HG02973 (cell line): ENCODE results near the gene WIPI1.

Experiments
- ATAC-seq: cut with Tn5 transposase; IDR thresholded peaks from one replicate; pipeline ENCODE4 v1.9.1; 2021; ENCODE audit warnings: moderate library complexity; ENCODE audit not compliant: unreplicated experiment

WIPI1 gene

DNA sequence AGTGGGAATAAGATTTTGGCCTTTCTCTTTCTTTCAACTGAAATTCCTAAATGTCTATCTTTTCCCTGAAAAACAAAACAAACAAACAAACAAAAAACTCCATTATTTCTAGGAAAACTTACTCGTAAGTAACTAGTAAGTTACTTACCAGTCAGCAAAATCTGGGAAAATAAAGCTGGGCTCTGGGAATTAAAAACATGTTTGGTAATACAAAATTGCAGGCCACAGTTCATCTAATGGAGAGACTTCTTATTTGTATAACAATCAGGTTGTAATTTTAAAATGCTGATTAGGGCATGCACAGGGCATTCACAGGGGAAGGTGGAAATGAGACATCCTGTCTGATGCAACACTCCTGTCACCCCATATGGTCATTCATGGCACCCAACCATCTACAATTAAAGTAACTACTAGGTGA, 3.8 kb upstream of the WIPI1 start:
- ATAC-seq = no peak

DNA sequence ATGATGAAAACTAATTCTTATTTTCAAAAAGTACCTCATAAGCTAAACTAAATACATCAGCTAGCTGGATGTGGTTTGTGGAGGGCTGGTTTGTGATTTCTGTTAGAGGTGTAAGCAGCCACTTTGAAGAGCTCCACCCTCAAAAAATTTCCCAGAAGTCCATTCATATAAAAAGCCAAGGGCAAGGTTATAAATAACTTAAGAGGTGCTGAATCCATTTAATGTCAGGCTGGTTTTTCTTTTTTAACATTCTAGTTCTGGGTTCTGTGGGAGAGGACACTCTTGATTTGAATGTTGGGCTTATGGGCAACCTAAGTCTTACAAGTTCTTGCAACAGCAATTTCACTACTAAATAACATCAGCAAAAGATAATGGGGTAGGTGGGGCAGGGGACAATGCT, 3.4 kb upstream of the WIPI1 start:
- no peak for ATAC-seq

DNA sequence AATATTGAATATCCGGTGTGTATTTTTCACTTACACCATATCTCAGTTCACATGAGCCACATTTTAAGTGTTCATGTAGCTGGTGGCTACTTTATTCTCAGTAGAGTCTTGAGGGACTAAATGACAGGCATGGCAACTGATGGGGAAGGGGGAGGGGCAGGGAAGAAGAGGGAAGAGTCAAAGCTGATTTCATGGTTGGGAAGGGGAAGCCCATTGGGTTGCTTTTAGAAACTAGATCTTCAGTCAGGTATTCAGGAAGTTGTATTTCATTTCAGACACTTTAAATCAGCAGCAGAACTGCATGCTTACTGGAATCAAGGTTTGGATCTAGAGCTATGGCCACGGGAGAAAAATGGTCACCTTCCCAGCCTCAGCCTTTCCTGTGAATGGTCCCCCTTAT, 2.9 kb upstream of the WIPI1 start:
- ATAC-seq = no peak

DNA sequence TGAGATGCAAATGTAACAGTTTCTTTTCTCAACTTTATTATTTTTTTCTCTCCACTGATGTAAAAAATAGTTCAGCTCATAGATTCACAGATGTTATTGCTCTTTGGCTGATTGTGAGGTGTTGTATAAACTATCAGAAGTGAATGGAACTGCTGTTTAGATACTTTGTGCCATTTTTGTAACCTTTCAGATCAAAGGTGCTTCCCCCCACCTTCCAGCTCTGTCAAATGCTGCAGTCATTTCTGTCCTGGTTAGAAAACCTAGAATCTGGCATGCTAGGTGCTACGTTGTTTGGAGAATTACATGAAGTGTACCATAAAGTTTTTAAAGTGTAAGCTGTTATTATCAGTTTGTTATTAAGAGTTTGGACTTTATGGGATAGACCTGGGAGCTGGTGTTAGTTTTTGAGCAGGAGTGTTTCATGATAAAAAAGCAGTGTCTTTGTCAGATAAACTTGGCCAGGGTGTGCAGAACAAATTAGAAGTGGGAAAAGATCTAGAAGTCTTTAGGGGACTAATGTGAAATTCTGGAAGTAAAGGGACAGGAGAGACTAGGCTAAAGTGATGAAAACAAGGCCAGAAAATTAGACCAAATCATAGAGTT, 1.8 kb upstream of the WIPI1 start:
- ATAC-seq = peak; percentile 18

DNA sequence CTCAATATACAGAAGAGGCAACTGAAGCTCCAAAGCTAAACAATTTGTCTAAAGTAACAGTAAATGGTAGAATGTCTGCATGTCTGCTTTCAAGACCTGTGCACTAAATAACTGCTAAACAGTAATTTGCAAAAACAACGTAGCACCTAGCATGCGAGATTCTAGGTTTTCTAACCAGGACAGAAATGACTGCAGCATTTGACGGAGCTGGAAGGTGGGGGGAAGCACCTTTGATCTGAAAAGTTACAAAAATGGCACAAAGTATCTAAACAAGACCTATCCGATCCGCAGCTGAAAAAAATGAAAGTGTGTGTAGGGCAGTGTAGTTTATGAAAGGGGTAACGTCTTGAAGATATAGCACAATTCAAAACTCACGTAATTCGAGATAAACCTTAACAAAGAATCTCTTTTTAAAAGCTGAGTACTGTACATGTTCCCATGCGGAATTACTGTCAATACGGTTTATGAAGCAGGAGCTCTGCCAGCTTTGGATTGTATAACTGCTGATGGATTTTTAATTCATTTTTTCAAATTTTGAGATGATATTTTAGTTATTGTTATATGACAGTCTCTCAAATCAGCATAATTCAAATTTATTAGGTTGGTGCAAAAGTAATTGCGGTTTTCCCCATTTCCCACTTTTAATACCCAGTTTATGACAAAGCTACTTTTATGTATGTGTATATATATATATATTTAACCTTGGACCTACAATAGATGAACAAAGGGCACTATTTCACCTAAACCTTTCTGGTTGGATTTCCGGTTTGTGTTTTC, 1.2 kb upstream of the WIPI1 start:
- ATAC-seq = no peak

DNA sequence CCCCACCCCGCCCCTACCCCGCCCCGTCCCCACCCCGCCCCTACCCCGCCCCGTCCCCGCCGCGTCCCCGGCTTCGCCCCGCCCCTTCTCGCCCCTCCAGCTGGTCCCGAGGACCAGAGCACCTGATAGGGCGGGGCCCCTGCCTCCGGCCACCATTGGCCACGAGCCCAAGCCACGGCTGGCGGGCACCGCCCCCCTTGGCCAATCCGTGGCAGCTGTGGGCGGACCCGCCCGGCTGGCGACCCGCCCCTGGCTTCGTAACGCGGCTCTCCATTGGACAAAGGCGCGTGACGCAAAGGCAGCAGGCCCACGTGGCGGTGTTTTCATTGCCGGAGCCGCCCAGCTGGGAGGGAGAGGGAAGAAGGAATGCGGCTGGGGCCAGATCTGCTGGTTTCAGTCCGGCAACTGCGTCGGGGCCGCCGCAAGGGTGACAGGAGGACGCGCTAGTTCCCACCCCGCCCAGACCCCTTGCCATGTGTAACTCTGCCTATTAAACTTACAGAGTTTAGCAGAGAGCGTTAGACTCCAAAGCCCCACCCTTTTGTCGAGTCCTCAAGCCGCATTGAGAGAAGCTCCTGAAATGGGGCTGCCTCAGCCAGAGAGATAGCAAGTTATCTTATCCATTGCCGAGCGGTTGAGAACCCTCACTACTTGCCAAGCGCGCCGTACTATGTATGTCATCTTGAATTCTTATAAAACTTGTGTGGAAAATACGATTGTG, 403 bp upstream of the WIPI1 start:
- ATAC-seq = peak; percentile 73

DNA sequence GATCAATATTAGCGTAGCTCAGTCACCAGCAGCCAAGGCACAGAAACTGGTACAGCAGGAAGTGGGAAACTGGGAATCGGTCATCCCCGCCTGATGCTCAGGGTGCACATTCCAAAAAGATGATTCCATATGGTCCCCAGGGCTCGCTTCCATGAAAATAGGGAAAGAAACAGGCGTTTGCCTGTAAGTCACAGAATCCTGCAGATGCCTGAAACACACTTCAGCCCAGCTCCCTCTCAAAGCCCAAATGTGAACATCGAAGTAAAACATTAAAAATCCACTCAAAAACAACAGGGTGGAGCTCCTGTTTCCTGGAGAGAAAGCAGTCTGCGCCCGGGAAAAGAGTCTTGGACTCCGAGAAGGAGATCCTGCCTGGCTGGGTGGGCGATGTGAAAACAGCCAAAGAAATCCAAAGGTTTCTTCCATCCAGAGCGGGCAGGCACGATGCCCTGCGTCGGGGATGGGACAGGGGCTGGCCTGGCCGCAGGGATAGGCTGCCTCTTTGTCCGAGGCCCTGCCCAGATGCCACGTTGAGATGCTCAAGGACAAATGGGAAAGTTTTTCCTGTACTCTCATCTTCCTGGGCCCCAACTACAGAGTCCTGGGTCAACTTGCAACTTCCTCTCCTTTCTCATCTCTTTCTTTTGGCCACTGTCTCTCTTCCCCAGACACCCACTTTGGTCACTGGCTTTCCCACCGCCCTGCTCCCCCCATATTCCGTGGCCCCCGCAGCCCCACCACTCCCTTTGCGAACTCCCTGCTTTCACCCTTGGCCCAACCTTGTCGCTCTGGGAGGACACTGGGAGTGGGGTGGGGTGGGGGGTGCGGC, 743 bp downstream of the WIPI1 start:
- no peak for ATAC-seq

DNA sequence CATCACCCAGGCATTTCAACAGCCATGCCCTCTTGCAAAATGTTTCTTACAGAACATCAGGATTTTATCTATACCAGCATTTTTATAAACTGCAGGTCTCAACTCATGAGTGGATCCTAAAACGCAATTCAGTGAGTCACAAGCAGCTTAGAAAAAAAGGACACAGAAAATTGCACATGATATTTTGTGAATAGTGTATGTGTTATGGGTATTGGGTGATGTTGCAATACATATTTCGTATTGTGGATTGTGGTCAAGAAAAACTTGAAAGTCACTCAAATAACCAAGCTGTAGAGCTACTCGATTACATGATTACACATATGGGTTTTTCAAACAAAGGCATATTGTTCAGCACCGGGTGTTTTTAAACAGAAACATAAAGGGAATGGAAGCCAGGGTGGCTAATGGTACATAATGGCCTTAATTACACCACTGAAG, 1.4 kb downstream of the WIPI1 start:
- ATAC-seq = no peak

DNA sequence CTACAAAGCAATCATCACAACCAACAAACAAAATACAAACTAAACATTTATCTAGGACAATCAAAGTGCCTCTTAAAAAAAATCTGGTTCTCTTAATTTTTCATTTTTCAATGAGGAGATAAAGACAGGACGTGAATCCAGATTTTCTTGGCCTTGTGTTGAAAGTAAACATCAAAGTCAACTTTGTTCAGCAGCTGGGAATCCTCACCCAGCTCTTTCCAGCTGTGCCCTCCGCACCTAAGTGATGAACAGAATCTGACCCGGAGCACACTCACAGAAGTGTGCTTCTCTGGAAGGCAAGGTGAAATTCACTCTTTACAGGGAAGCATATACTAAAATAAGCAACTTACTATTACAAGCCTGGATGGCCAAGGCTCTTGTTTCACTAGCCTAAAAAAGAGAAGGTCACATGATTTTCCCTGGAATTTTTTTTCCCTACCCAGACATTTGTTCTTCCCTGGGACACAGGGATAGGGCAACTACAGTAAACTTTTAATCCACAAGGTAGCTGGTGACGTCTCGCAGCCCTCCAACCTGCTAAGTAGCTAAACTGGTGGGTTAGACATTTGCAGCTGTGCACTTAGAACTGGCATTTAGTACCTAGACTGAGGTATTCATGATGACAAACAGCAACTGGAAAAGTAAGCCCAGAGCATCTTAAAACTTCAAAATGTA, 3.2 kb downstream of the WIPI1 start:
- ATAC-seq = no peak

DNA sequence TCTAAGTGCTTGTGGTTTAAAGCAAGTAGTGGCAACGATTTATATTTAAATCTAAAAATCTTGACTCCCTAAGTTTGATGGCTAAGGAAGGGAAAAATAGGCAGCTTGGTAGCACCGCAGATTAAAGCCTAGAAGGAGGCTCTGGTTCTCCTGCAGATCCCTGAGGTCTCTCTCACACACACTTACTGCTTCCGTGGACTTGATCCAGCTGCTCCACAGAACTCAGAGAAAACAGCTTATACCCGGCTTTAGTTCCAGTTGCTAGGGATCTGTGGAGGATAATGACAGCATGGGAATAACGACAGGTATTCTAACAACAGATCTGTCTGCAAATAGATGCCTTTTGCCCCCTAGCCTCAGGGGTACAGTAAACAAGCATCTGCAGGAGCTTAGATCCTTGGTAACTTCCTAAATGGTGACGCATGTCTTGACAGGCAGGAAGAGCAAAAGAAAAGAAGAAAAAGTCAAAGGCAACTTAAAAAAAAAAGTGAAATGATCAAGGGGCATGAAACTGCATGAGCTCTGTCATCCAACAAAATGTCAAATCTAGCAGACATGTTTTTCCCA, 4.5 kb downstream of the WIPI1 start:
- no peak for ATAC-seq

DNA sequence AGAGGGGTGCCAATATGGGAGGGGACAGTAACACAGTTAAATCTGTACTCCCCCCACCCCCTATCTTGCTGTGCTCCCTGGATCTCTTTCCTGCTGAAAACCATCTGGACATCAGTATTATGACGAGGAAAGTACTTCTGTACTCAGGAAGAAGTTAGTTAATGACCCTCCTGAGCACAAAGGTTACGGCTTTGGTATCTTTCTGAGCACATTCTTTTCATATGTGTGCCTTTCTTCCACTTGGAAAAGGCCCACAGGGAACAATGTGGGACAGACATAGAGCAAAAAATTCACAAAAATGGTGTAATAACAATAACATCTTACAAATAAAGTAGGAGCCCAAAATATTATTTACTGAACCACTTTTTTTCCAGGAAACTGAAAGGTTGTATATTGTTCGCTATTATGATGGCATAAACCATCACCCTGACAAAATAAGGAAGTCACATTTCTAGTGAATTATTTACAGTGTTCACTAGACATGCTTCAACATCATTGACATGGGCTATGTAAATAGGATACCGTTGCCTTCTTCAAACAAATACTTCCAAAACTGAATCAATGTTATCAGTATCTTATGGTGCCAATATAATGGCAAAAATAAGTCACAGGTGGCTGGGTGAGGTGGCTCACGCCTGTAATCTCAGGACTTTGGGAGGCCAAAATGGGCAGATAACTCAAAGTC, 5.5 kb downstream of the WIPI1 start:
- no peak for ATAC-seq

DNA sequence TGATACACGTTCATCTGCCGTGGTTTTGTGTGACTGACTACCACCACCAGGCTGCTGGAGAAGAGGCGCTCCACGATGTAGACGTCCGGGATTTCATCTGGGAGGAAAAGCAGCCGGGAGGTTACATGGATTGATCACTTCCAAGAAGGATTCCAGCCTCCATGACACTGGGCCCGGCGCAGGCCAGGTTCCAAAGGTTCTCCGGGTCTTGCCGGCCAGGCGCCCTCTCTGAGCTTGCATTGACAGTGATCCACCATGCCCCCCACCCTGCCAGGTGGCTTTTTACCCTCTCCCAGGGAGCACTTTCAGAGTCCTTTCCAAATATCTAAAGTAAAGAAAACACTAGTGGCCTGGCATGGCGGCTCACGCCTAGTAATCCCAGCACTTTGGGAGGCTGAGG, 6.5 kb downstream of the WIPI1 start:
- no peak for ATAC-seq

DNA sequence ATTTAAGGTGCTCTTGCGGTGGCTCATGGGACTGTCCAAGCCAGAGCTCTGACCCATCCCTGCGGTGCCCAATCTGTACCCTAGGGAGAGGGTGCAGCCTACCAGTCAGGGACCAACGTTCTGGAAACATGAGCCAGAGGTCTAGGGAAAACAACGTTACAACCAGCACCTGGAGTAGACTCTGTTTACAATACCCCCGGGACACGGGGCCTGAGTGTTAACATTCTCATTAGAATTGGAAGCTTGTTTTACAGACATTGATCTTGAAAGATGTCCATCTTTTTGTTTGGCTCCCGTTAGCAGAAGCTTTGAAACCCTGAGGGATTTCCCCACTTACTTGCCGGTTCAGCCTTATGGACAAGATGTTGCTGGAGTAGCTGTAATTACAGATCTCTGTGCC, 6.9 kb downstream of the WIPI1 start:
- ATAC-seq = no peak

DNA sequence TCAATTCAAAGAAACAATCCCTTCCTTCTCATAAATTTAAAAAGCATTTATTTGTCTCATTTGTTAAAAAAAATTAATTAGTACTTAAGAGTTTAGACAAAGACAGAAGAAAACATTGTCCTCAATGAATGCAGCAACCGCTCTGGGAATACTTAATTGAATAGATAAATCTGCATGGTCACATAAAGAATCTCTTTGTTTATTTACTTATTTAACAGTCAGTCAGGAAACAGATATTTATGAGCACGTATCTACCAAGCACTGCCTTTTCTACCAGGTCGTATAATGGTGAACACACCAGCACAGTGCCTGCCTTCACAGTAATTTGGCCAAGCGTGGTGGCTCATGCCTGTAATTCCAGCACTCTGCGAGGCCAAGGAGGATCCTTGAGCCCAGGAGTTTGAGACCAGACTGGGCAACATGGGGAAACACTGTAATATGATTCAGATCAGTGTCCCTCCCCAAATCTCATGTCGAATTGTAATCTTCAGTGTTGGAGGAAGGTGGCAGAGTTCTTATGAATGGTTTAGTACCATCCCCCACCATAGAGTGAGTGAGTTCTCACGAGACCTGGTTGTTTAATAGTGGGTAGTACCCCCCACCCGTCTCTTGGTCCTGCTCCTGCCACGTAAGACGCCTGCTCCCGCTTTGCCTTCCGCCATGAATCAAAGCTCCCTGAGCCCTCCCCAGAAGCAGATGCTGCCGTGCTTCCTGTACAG, 8.1 kb downstream of the WIPI1 start:
- ATAC-seq = no peak

DNA sequence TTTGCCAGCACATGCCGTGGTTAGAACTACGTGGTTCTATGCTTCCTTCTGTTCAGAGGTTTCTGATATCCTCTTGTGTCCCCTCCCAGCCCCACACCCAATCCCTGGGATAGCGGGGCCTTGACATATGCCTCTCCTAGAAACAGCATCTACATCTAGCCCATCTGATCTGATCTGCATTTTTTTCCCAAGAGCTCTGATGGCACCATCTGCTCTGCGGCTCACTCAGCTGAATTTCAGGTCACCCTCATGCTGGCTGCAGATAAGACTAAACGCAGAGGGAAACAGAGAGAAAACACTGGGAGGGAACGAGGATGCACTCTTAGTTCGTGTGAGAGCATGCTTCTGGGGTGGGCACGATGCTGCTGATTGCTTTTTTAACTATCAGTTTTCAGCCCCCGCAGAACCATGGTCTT, 10.7 kb downstream of the WIPI1 start:
- ATAC-seq = no peak

DNA sequence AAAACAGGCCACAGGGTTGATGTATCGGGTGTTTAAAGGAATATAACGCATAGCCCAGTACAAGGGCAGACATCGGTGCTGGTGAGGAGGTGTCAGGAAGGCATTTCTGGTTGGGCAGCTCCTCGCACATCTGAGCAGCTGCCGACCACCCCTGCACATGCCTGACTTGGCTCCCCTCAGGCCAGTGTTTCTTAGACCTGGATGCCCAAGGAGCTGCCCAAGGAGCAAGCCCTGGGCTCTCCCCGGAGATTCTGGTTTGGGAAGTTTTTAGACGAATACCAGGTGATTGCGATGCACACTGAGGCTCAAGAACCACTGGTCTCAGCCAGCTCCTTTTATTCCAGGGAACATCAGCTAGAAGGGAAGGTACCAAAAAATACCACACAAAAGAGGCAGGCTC, 11.6 kb downstream of the WIPI1 start:
- no peak for ATAC-seq

DNA sequence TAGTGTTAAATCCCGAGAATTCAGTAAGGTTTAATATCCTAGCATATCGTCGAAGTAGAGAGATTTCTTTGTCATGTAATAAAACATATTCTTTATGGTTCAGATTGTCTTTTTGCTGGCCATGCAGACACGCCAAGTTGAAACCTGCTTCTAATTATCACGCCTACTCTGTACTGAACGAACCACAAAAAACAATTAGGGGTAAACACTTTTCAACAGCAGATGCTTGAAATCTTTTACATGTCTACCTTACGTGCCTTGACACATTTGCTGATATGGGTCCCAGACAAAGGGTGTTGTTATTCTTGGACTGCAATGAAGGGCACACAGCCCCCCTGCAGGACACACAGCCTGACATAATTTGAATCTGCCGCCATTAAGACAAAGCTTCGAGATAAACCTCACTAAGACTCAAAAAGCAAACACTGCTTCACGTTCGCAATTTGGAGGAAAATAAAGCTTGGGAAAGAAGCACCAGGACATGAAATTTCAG, 13.3 kb downstream of the WIPI1 start:
- ATAC-seq = no peak

DNA sequence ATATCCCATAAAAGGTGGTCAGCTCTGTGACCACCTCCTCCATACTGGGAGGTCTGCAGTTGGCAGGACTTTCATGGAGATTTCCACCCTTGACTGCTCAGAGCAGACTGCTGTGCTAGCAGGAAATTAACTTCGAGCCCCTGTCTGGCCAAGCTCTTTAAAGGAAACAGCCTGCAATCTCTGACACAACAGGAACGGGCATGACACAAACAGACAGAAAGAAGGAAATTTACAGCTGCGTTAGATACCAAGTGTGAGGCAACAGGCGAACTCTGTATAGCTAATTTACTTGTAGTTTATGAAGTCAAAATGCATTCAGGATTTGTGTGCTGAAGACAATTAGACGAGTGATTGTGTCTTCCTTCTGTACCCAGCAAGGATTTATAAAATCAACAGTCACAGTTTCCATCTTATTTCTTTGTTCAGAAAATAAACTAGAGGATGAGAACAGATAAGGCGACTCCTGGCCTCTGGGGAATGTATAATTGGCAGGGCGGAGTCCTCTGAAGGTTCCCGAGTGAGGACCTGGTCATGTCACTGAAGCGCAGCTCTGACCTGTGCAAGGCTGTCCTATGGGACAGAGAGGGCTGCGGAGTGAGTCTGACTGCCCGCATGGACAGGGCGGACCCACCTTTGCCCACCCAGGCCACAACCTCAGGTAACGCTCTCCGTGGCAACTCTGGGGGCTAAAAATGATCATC, 16.1 kb downstream of the WIPI1 start:
- ATAC-seq = no peak
